Measurements from ENCODE around the gene KRTAP4-8. TPM values are rescaled to one million over a fixed set of nuclear protein-coding genes. Genes with fewer than 3 reads are reported as not detected.
"Not testable (repeated sequence)": the region's sequence is repeated elsewhere in the genome, so short reads cannot be mapped to it uniquely, and the experiment has no call there.

KRTAP4-8 gene
- polyA plus RNA-seq, 1 donor (not counting 4 experiments of a cell fraction or from before 2014, with no cell fraction given), result not detected

DNA sequence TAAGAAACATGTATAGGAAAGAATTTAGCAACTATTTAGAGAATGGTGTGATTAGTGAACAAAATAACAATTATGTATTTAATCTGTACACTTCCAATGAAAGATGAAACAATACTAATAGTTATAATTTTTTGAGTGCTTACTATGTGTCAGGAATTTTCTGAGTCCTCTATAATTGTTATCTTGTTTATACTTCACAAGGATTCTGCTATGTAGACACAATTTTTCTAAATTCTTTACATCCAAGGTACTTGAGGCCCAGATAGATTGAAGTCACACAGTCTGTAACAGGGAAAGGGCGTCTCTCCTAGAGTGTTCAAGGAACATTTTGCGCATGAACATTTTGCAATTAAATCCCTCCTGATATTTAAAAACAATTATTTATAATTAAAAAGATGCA is 27.1 kb upstream of the KRTAP4-8 start:
- no peak overlapping the region for H3K9ac ChIP-seq (ENCODE audit: control insufficient read depth, extremely low read depth, insufficient read depth, low read length)
- no peak overlapping the region for H3K4me2 ChIP-seq (ENCODE audit: control insufficient read depth, extremely low read depth, insufficient read depth, low read depth, low read length)
- H3K4me3 ChIP-seq (ENCODE audit: control insufficient read depth in 2 of 3, extremely low read depth in 1 of 3, insufficient read depth in 2 of 3, low read depth in 1 of 3, low read length in 3 of 3), result no peak overlapping the region
- TF ChIP-seq EZH2 (IDR thresholded peaks at IDR 0.05; ENCODE audit: low read length), result no peak
- TF ChIP-seq, protein P1, sequence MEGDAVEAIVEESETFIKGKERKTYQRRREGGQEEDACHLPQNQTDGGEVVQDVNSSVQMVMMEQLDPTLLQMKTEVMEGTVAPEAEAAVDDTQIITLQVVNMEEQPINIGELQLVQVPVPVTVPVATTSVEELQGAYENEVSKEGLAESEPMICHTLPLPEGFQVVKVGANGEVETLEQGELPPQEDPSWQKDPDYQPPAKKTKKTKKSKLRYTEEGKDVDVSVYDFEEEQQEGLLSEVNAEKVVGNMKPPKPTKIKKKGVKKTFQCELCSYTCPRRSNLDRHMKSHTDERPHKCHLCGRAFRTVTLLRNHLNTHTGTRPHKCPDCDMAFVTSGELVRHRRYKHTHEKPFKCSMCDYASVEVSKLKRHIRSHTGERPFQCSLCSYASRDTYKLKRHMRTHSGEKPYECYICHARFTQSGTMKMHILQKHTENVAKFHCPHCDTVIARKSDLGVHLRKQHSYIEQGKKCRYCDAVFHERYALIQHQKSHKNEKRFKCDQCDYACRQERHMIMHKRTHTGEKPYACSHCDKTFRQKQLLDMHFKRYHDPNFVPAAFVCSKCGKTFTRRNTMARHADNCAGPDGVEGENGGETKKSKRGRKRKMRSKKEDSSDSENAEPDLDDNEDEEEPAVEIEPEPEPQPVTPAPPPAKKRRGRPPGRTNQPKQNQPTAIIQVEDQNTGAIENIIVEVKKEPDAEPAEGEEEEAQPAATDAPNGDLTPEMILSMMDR (optimal IDR thresholded peaks at IDR 0.05 in 1 of 3, IDR thresholded peaks at IDR 0.05 in 1 of 3, conservative IDR thresholded peaks at IDR 0.05 in 1 of 3; ENCODE audit: extremely low read depth in 1 of 3, insufficient read depth in 2 of 3, low read length in 3 of 3), result no peak
- H3K4me1 ChIP-seq (ENCODE audit: control insufficient read depth, extremely low read depth, insufficient read depth, low read length), result peaks cover 6% of the 10 kb centered on the region
- DNase-seq (ENCODE audit: low read depth, low spot score), result no peak
- dilution Hi-C loops (cut with MboI; ENCODE audit: extremely low pct_ligation_motif_present, low sequenced_read_pairs), result no loop called here
- no peaks in the 10 kb centered on the region for H3K27me3 ChIP-seq (ENCODE audit: control insufficient read depth, extremely low read depth, insufficient read depth, low read length)
- no peak overlapping the region for H2AFZ ChIP-seq (ENCODE audit: control insufficient read depth, low read length)
- H3K36me3 ChIP-seq (ENCODE audit: control insufficient read depth in 2 of 2, extremely low read depth in 1 of 2, insufficient read depth in 2 of 2, low read length in 2 of 2), result no peaks in the 10 kb centered on the region
- H3K79me2 ChIP-seq (ENCODE audit: control insufficient read depth, insufficient read depth, low read length), result no peaks in the 10 kb centered on the region
- no peaks in the 10 kb centered on the region for H3K9me3 ChIP-seq (ENCODE audit: control insufficient read depth, low read depth, low read length)
- no peaks in the 10 kb centered on the region for H3K9me1 ChIP-seq (ENCODE audit: control insufficient read depth, extremely low read depth, insufficient read depth, low read length)
- H4K20me1 ChIP-seq (ENCODE audit: control insufficient read depth, extremely low read depth, insufficient read depth, low read length), result no peaks in the 10 kb centered on the region
- no peak overlapping the region for H3K27ac ChIP-seq (ENCODE audit: control insufficient read depth, insufficient read depth, low read length)
- FAIRE-seq, result no peak

- FAIRE-seq; H2AFZ ChIP-seq (ENCODE audit: control insufficient read depth, low read length); H3K27me3 ChIP-seq (ENCODE audit: control insufficient read depth, extremely low read depth, insufficient read depth, low read length); H3K27ac ChIP-seq (ENCODE audit: control insufficient read depth, insufficient read depth, low read length); H3K36me3 ChIP-seq (ENCODE audit: control insufficient read depth in 2 of 2, extremely low read depth in 1 of 2, insufficient read depth in 2 of 2, low read length in 2 of 2); H3K9me3 ChIP-seq (ENCODE audit: control insufficient read depth, low read depth, low read length); H3K4me2 ChIP-seq (ENCODE audit: control insufficient read depth, extremely low read depth, insufficient read depth, low read depth, low read length); H3K9ac ChIP-seq (ENCODE audit: control insufficient read depth, extremely low read depth, insufficient read depth, low read length); H3K4me1 ChIP-seq (ENCODE audit: control insufficient read depth, extremely low read depth, insufficient read depth, low read length); H3K4me3 ChIP-seq (ENCODE audit: control insufficient read depth in 2 of 3, extremely low read depth in 1 of 3, insufficient read depth in 2 of 3, low read depth in 1 of 3, low read length in 3 of 3); dilution Hi-C loops (cut with MboI; ENCODE audit: extremely low pct_ligation_motif_present, low sequenced_read_pairs); H4K20me1 ChIP-seq (ENCODE audit: control insufficient read depth, extremely low read depth, insufficient read depth, low read length); DNase-seq (ENCODE audit: low read depth, low spot score); H3K79me2 ChIP-seq (ENCODE audit: control insufficient read depth, insufficient read depth, low read length); H3K9me1 ChIP-seq (ENCODE audit: control insufficient read depth, extremely low read depth, insufficient read depth, low read length): not testable (repeated sequence)
Observed at GRCh38 chr17:41123991-41124371, 26.0 kb upstream of the KRTAP4-8 start, which contains the start of gene KRTAP4-12. TSS of gene KRTAP4-12 (minus strand) at chr17:41124182. CDS start at chr17:41124122, 60 bp downstream.

DNA sequence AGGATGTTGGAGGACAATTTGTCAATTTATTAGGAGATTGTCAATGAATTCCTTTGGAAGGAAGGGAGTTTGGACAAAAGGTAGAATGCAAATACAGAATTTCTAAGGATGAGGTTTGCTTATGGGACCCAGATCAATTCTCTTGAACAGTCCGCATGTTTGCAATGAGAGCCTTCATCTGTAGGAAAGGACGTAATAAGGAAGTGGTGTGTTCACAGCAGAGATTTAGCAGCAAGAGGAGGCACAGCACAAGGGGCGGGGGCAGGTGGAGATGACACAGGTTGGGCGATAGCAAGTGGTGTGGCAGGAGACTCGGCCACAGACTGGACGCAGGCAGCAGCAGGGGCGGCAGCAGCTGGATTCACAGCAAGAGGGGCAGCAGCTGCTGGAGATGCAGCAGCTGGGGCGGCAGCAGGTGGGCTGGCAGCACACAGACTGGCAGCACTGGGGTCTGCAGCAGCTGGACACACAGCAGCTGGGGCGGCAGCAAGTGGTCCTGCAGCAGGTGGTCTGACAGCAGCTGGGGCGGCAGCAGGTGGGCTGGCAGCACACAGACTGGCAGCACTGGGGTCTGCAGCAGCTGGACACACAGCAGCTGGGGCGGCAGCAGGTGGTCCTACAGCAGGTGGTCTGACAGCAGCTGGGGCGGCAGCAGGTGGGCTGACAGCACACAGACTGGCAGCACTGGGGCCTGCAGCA is 25.5 kb upstream of the KRTAP4-8 start:
- H3K79me2 ChIP-seq (ENCODE audit: control insufficient read depth, insufficient read depth, low read length); H3K9ac ChIP-seq (ENCODE audit: control insufficient read depth, extremely low read depth, insufficient read depth, low read length); FAIRE-seq; DNase-seq (ENCODE audit: low read depth, low spot score); H3K4me3 ChIP-seq (ENCODE audit: control insufficient read depth in 2 of 3, extremely low read depth in 1 of 3, insufficient read depth in 2 of 3, low read depth in 1 of 3, low read length in 3 of 3); H3K27me3 ChIP-seq (ENCODE audit: control insufficient read depth, extremely low read depth, insufficient read depth, low read length); H4K20me1 ChIP-seq (ENCODE audit: control insufficient read depth, extremely low read depth, insufficient read depth, low read length); H3K4me1 ChIP-seq (ENCODE audit: control insufficient read depth, extremely low read depth, insufficient read depth, low read length); H3K9me3 ChIP-seq (ENCODE audit: control insufficient read depth, low read depth, low read length); H3K36me3 ChIP-seq (ENCODE audit: control insufficient read depth in 2 of 2, extremely low read depth in 1 of 2, insufficient read depth in 2 of 2, low read length in 2 of 2); H3K4me2 ChIP-seq (ENCODE audit: control insufficient read depth, extremely low read depth, insufficient read depth, low read depth, low read length); H3K27ac ChIP-seq (ENCODE audit: control insufficient read depth, insufficient read depth, low read length); H2AFZ ChIP-seq (ENCODE audit: control insufficient read depth, low read length); H3K9me1 ChIP-seq (ENCODE audit: control insufficient read depth, extremely low read depth, insufficient read depth, low read length); dilution Hi-C loops (cut with MboI; ENCODE audit: extremely low pct_ligation_motif_present, low sequenced_read_pairs): not testable (repeated sequence)

Measured in keratinocyte (primary cell).